Tibial artery (tissue), 4 donors: ENCODE measurements around the gene COMT.

Experiments
- DNase-seq, 2 donors: peaks; one replicate each; pipeline ENCODE4 v3.0.0-alpha.2; 2019
- H3K27ac ChIP-seq, 2 donors: fragments of 200-600 bp; sonication (generic) in 1 of 2; 1 replicate in 1 of 2; 2 replicates in 1 of 2; pipeline ENCODE4 v1.5.1; 2018 to 2019; ENCODE audit warnings: mild to moderate bottlenecking in 1 of 2
- H3K27me3 ChIP-seq, 2 donors: fragments of 200-600 bp; sonication (generic) in 1 of 2; one replicate each; pipeline versions ENCODE4 v1.5.1 to v1.6.0; 2016 to 2019
- H3K36me3 ChIP-seq, 3 donors: fragments of 200-600 bp; sonication (generic) in 2 of 3; one replicate each; pipeline ENCODE4 v1.5.1; 2016 to 2019; ENCODE audit warnings: mild to moderate bottlenecking in 2 of 3
- H3K4me1 ChIP-seq, 4 donors: fragments of 200-600 bp; sonication (generic) in 2 of 4; 1 replicate in 3 of 4; 2 replicates in 1 of 4; pipeline ENCODE4 v1.5.1; 2016 to 2019
- H3K4me3 ChIP-seq, 2 donors: fragments of 200-600 bp; sonication (generic) in 1 of 2; 1 replicate in 1 of 2; 2 replicates in 1 of 2; pipeline ENCODE4 v1.5.1; 2018 to 2019; ENCODE audit warnings: mild to moderate bottlenecking in 2 of 2
- H3K9me3 ChIP-seq, 3 donors: fragments of 200-600 bp; sonication (generic) in 1 of 3; one replicate each; pipeline ENCODE4 v1.5.1; 2016 to 2019
- intact Hi-C: fragments of 100-400 bp; cut with DNase I; formaldehyde crosslinking; loops from one replicate; pipeline ENCODE4 v1.15.0; 2023; ENCODE audit warnings: low total_unique reads
- TF ChIP-seq, protein P1 (sequence below), 2 experiments: fragments of 200-600 bp in 1 of 2; fragments of 450-650 bp in 1 of 2; IDR thresholded peaks; one replicate each; pipeline ENCODE4 v1.5.1; 2017 to 2019; ENCODE audit warnings: antibody characterized with exemption in 2 of 2, mild to moderate bottlenecking in 1 of 2, moderate library complexity in 1 of 2

Gene COMT

GRCh38 chr22:19965771-19966709, 24.5 kb downstream of the COMT start:
- no peak for DNase-seq
- H3K9me3 ChIP-seq = no peaks in the 10 kb centered on the region
- no peaks in the 10 kb centered on the region for H3K27me3 ChIP-seq
- H3K36me3 ChIP-seq = peaks cover 16 to 75% (median 70%) of the 10 kb centered on the region in 3 donors
- no peak overlapping the region for H3K4me3 ChIP-seq
- intact Hi-C loops = no loop called here
- no peak overlapping the region for H3K27ac ChIP-seq
- H3K4me1 ChIP-seq = peaks cover 0 to 36% (median 14%) of the 10 kb centered on the region in 4 donors
- TF ChIP-seq, protein P1, sequence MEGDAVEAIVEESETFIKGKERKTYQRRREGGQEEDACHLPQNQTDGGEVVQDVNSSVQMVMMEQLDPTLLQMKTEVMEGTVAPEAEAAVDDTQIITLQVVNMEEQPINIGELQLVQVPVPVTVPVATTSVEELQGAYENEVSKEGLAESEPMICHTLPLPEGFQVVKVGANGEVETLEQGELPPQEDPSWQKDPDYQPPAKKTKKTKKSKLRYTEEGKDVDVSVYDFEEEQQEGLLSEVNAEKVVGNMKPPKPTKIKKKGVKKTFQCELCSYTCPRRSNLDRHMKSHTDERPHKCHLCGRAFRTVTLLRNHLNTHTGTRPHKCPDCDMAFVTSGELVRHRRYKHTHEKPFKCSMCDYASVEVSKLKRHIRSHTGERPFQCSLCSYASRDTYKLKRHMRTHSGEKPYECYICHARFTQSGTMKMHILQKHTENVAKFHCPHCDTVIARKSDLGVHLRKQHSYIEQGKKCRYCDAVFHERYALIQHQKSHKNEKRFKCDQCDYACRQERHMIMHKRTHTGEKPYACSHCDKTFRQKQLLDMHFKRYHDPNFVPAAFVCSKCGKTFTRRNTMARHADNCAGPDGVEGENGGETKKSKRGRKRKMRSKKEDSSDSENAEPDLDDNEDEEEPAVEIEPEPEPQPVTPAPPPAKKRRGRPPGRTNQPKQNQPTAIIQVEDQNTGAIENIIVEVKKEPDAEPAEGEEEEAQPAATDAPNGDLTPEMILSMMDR (IDR thresholded peaks at IDR 0.05) = no peak

DNA sequence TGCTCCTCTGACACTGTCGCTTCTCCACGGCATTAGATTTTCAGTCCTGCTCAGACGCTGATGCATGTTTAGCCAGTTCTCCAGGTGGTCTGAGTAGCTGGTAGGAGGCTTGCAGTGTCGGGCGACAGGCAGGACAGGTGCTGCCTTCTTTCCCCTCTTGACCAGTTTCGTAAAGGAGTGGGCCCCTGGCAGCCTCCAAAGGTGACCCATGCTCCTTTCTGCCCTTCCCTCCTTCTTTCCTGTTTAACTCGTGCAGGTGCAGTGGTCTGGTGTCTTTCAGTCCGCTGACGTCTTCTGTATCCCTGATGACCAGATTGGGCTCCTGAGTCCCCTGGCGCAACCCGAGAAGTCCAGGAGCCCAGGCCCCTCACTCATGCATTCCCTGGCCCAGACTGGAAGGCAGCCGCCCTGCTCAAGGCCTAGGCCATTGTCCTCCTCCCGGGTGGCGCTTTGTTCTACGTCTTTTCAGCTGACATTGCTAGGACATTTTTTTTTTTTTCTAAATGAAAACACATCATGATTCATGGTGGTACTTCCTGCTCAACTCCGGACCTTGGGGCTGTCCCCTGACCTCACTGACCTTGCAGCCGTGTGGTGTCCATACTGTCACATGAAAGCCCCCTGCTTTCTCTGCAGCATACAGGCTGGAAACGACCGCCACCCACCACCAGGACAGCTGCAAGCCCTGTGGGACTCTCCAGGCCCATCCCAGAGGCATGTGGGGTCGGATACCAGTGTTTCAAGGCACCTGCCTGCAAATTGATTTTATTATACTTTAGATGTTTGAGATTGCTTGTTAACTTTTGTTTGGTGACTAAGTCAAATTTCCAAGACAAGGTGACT, 25.6 kb downstream of the COMT start:
- Histone ChIP-seq H3K27me3 (no peaks in the 10 kb centered on the region), H3K27ac (no peak overlapping the region), H3K4me1 (peaks cover 0 to 35% (median 13%) of the 10 kb centered on the region in 4 donors), H3K4me3 (no peak overlapping the region), H3K9me3 (no peaks in the 10 kb centered on the region), H3K36me3 (peaks cover 16 to 86% (median 81%) of the 10 kb centered on the region in 3 donors)
- no peak for DNase-seq
- TF ChIP-seq, protein P1 (IDR thresholded peaks at IDR 0.05) = no peak
- intact Hi-C loops = no loop called here

- TF ChIP-seq, protein P1 (IDR thresholded peaks at IDR 0.05) = no peak
- no peak overlapping the region for H3K27ac ChIP-seq
- DNase-seq = no peak
- H3K4me1 ChIP-seq = peaks cover 0 to 27% (median 6%) of the 10 kb centered on the region in 4 donors
- H3K4me3 ChIP-seq = no peak overlapping the region
- H3K36me3 ChIP-seq = peaks cover 19 to 94% (median 88%) of the 10 kb centered on the region in 3 donors
- no peaks in the 10 kb centered on the region for H3K27me3 ChIP-seq
- intact Hi-C loops = no loop called here
- H3K9me3 ChIP-seq = no peaks in the 10 kb centered on the region
Observed at GRCh38 chr22:19967850-19968449, 26.4 kb downstream of the COMT start.

- no peaks in the 10 kb centered on the region for H3K9me3 ChIP-seq
- peaks cover 0 to 24% (median 3%) of the 10 kb centered on the region in 4 donors for H3K4me1 ChIP-seq
- no peaks in the 10 kb centered on the region for H3K27me3 ChIP-seq
- H3K36me3 ChIP-seq = peaks cover 24 to 97% (median 88%) of the 10 kb centered on the region in 3 donors
- H3K4me3 ChIP-seq = no peak overlapping the region
- H3K27ac ChIP-seq = no peak overlapping the region
- DNase-seq = no peak
- TF ChIP-seq, protein P1 (IDR thresholded peaks at IDR 0.05) = no peak
- intact Hi-C loops = no loop called here
Observed at GRCh38 chr22:19968450-19968891, 26.9 kb downstream of the COMT start.
